ENCODE measurements around the gene INSC.
A peak's percentile ranks its signal among the peaks of the same experiment; 100 is the strongest.
"Not testable (repeated sequence)": the region's sequence is repeated elsewhere in the genome, so short reads cannot be mapped to it uniquely, and the experiment has no call there.

The INSC gene

GRCh38 chr11:15114501-15115475 is at the start of gene INSC:
TSS of gene INSC (plus strand) at chr11:15114923. CDS start at chr11:15149175, 34,252 bp downstream.
- no peak for DNase-seq

- not testable (repeated sequence) for DNase-seq
Observed at GRCh38 chr11:15069751-15070150, 45.0 kb upstream of the INSC start.

GRCh38 chr11:15071556-15072255 is 43.0 kb upstream of the INSC start:
- no peak for DNase-seq

- DNase-seq = no peak
Observed at GRCh38 chr11:15072551-15073143, 42.1 kb upstream of the INSC start.

- DNase-seq = no peak
Observed at GRCh38 chr11:15073361-15074205, 41.1 kb upstream of the INSC start, which contains the start of gene CALCB. TSS of gene CALCB (plus strand) at chr11:15073593. CDS start at chr11:15074719, 1,126 bp downstream.

GRCh38 chr11:15074206-15075161 is 40.2 kb upstream of the INSC start:
- DNase-seq = peak; percentile 51

GRCh38 chr11:15075162-15075526 is 39.6 kb upstream of the INSC start:
- no peak for DNase-seq

GRCh38 chr11:15091175-15091574 is 23.5 kb upstream of the INSC start:
- no peak for DNase-seq

- no peak for DNase-seq
Observed at GRCh38 chr11:15091625-15092024, 23.1 kb upstream of the INSC start.

GRCh38 chr11:15093432-15093831 is 21.3 kb upstream of the INSC start:
- no peak for DNase-seq

GRCh38 chr11:15095736-15096228 is 18.9 kb upstream of the INSC start:
- no peak for DNase-seq

- DNase-seq = no peak
Observed at GRCh38 chr11:15097411-15097810, 17.3 kb upstream of the INSC start.

- no peak for DNase-seq
Observed at GRCh38 chr11:15099267-15099666, 15.5 kb upstream of the INSC start.

- DNase-seq = peak; percentile 74
Observed at GRCh38 chr11:15101072-15101709, 13.5 kb upstream of the INSC start.

GRCh38 chr11:15104166-15104565 is 10.6 kb upstream of the INSC start:
- DNase-seq = no peak

- no peak for DNase-seq
Observed at GRCh38 chr11:15106201-15106965, 8.3 kb upstream of the INSC start.

GRCh38 chr11:15107730-15108515 is 6.8 kb upstream of the INSC start:
- no peak for DNase-seq

GRCh38 chr11:15108592-15109130 is 6.1 kb upstream of the INSC start:
- DNase-seq = no peak

GRCh38 chr11:15109602-15110001 is 5.1 kb upstream of the INSC start:
- no peak for DNase-seq

Data from midbrain (tissue), 1 donor.